ENCODE data around the gene SGTA.
"Not testable (repeated sequence)": the region's sequence is repeated elsewhere in the genome, so short reads cannot be mapped to it uniquely, and the experiment has no call there.

The SGTA gene

GRCh38 chr19:2722541-2723344 is 60.3 kb downstream of the SGTA start:
- DNase-seq, result peak; percentile 89

DNA sequence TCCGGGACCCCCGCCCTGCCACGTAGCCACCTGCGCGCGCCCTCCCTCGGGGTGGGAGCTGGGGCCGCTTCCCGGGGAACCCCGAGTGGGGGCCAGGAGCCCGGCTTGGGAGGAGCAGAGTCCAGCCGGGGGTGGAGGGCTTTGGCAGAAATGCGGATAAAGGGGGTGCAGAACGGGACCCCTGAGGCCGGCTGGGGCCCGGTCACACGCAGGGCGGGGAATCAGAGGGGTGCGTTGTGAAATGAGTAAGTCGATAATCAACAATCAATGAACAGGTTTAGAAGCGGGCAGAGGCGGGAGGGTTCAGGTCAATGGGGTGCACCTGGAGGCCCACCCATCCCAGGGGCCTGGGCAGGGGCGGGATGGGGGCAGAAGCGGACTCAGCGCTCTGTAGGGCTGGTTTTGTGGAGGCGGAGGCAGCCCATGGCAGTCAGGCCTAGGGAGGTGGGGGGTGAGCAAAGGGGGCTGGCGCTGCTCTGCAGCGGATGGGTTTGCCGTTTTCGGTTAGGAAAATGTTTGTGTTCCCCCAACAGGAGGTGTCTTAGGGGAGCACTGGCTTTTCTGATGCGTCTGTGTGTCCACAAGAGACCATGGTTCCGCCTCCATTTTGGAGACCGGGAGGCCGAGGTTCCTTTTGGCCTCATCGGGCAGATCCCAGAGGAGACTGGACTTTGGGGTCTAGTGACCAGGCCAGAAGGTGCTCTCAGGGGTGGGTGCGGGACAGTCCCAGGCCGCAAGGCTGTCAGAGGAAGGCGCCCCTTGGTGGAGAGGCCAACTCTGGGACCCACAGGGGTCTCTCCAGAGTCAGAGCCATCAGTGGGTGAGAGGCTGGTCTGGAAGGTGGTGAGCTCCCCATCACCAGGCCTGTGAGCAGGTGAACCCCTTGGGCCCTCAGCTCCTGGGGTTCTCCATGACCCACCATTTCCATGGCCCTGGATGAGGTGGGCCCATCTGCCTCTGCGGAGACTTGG is 61.2 kb downstream of the SGTA start:
- DNase-seq, result no peak

DNA sequence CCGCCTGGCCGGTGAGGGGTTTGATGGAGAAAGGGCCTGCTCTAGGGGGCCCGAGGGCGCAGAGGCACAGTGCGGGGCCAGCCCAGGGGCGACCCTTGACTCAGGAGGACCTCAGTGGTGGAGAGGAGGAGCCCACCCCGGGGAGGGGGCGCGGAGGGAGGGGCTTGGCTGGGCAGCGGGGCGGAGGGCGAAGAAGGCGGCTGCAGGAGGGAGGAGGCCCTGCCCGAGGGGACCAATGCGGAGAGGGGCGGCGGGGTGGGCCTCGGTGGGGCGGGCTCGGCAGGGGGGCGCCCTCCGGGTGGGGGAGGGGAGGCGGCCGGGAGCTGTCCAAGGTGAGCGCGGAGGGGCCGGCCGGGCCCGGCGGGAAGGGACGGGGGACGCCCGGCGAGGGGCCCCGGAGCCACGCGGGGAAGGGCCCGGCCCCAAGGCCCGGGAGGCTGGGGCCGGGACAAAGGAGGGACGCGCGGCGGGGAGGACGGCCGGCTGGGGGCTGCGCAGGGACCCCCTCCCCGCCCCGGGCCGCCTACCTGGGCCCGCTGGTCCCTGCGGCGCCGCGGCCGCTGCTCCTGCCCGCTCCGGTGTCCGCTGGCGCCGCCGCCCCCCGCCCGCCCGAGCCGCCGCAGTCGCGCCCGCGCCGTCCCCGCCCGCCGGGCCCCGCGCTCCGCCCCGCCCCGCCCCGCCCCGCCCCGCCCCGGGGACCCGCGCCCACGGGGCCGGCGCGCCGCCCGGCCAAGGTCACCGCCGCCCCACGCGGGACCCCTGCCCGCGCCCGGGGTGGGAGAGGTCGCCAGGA is 62.1 kb downstream of the SGTA start, which contains the start of gene DIRAS1:
Gene DIRAS1, minus strand, starts transcription at position 596 of the 793 bp plus-strand sequence. CDS start 3,566 bp downstream, outside the sequence.
- DNase-seq, result no peak

DNA sequence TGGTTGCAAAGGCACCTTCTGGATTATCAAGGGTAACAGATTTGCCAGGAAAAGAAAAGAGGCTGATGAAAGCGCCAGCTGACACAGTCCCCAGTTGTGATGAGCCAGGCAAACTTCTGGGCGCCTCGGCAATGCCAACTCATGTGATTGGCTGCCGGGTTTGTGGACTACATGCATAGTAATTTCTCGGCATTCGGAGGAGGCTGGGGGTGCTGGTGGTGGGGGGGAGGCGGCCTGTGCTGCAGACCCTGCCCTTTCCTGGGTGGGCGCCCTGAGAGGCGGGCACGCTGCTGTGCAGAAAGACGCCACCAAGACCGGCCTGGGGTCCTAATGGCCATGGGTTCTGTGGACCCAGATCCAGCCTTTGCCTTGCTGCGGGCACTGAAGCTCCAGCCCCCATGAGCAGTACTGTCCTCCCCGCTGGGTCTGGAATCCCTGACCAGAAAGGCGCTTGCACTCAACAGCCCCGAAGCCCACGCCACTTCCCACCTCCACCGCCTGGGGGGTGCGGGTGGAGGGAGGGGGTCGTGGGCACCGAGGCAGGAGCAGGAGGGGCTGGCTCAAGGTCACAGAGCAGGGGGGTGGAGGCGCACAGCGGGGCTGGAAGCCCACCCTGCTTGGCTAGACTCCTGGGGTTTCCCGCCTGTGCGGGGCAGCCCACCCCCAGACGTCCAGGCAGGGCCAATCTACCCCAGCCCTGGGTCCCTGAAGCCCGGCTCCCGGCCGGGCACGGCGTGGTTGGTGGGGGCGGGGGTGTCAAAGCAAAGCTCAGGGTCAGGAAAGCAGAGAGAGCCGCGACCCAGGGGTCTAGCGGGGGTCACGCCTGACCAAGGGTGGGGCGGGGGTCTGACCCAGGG is 62.9 kb downstream of the SGTA start:
- DNase-seq, result no peak

DNA sequence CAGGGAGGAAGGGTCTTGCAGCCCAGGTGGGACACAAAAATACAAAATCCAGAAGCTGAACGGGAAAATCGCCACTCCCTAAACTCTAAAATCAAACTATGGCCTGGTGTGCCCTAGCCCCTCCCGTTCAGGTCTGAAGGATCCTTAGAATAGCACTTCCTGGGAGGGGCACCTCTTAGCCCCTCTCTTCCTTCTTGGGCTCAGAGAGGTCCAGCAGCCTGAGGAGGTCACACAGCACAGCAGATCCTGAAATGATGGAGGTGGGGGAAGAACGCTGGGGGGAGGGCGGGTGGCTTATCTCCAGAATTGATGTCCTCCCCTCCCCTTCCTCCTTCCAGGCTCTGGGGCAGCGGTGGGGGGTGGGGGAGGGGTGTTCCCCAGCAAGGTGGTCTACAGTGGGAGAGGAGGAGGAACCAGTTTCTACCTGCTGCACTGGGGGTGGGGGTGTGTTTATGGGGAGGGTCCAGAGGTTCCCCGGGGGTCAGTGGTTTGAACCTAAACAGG is 63.8 kb downstream of the SGTA start:
- no peak for DNase-seq

DNA sequence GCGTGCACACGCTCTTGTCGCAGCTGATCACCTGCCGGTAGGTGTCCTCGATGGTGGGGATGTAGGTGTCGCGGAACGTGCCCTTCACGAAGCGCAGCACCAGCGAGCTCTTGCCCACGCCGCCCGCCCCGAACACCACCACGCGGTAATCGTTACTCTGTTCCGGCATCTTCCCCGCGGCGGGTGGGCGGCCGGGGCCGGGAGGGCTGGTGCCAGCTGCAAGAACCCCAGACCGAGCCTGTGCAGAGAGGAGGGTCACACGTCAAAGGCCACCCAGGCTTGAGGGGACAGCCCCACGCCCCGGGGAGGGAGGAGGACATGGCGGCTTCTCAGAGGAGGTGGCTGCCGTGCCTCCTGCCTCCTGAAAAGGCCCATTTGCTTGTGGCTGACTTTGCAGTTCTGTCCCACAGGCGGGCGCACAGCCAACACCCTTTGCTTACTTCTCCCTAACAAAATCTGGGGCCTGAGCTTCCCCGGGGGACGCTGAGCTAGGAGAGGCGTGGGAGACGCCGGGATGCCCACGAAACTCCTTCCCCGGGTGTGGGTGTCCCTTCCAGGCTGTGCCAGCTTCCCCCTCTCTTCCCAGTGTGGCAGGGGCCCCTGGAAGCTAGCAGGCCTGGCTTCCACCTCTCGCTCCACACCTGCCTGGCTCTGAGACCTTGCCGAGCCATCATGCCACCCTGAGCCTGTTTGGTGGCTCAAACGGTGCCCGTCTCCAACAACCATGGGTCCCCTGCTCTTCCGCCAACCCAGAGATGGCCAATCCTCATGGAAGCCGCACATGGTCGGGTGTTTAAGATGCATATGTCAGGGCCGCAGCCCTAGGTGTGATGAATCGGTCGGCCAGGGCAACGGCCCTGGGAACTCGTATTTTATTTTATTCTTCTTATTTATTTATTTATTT is 65.2 kb downstream of the SGTA start:
- DNase-seq, result no peak

DNA sequence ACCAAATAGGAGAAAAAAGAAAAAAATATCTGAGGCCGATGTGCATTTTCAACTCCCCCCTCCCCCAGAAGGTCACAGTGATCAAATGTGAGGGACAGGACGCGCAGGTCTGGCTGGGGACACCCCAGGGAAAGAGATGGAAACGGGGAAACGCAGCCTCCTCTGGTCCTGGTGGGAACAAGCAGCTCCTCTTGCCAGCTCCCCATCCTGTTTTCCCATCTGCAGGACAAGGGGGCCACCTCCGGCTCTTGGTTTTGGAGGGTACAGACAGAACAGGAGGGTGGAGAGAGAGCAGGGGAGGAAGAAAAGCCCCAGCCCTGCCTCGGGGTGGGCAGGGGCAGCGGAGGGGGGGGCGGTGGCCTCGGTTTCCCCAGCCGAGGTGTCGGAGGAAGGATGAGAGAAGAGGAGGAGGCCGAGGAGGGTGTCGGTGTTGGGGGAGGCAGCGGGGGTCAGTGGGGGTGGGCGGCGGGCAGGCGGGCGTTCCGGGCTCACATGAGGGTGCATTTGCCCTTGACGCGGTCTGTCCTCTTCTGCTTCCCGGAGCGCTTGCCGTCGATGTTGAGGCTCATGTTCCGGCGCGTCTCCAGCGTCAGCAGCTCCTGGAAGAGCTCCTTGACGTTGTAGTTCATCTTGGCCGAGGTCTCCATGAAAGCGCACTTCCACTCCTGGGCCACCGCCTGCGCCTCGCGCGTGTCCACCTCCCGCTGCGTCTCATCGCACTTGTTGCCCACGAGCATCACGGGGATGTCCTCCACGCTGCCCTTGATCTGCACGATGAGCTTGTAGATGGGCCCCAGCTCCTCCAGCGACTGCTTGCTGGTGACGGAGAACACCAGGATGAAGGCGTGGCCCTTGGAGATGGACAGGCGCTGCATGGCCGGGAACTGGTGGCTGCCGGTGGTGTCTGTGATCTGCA is 66.1 kb downstream of the SGTA start:
- DNase-seq, result no peak

DNA sequence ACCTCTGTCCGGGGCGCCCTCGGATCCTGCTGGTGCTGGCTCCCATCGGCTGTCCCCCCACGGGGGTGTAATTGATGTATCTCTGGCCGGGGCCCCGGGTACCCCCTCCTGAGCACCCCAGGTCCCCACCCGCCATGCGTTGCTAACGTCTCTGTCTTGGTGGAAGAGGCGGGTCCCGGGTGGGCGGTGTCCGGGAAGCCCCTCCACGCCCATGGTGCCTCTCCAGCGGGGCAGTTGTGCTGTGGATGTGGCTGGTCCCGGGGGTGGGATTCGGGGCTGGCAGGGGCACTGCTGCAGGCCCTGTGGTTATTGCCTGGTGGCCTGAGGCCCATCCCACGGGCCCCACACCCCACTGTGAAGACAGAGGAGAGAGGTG is 66.8 kb downstream of the SGTA start:
- DNase-seq, result no peak

GRCh38 chr19:2715470-2716274 is 67.4 kb downstream of the SGTA start:
- DNase-seq, result no peak

- DNase-seq, result no peak
These were observed 68.4 kb downstream of the SGTA start for GRCh38 chr19:2714531-2715269.

- not testable (repeated sequence) for DNase-seq
These were observed 69.0 kb downstream of the SGTA start for GRCh38 chr19:2714102-2714501.

DNA sequence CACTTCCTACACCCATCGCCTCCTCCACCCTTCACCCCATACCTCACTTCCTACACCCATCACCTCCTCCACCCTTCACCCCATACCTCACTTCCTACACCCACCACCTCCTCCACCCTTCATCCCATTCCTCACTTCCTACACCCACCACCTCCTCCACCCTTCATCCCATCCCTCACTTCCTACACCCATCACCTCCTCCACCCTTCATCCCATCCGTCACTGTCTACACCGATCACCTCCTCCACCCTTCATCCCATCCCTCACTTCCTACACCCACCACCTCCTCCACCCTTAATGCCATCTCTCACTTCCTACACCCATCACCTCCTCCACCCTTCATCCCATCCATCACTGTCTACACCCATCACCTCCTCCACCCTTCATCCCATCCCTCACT is 69.9 kb downstream of the SGTA start:
- DNase-seq, result not testable (repeated sequence)

DNA sequence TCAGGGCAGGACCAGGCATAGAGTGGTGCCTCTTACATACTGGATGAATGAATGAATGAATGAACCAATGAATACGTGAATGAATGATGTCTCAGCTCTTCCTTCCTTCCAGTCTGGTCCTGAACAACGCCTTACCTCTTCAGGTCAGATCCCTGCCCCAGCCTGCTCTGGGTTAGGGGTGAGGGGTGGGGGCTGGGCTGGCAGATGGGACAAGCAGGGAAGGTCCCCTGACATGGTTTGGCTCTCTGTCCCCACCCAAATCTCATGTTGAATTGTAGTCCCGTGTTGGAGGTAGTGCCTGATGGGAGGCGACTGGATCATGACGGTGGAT is 71.2 kb downstream of the SGTA start:
- no peak for DNase-seq

DNA sequence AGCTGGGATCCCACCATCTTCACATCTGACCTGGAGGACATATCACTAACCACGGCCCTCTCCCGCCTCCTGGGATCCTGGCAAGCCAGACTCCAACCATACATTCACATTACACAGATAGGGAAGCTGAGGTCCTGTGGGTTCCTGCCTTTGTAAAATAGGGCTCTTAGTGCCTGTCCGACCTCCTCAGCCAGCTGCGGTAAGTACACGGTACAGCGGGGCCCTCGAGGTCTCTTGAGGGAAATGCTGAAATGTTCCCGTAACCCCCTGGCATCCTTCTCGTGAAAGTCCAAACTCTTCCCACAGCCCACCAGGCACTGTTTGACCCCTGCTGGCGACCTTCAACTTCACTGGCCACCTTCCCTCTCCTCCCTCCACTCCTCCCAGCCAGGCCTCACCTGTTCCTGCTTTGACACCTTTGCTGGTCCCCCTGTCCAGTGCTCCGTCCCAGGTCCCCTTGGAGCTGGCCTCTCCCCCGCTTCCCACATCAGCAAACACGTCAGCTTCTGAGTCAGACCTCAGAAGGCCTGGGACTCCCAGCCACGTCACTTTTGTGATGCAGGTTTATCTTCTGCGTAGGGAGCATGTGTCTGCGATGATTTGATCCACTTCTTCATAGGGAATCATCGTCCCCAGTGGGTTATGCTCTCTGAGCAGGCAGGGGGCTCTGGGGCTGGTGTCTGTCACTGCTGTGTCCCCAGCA is 71.8 kb downstream of the SGTA start:
- peak; percentile 53 for DNase-seq

GRCh38 chr19:2706251-2706650 is 76.8 kb downstream of the SGTA start:
- no peak for DNase-seq
